Umbilical cord (tissue), 2 donors: ENCODE results near the gene TSSC4. TPM values are rescaled to one million over a fixed set of nuclear protein-coding genes. Genes with fewer than 3 reads are reported as not detected.

Experiments used
- DNase-seq: peaks from one replicate; pipeline ENCODE4 v3.0.0-alpha.2; 2015; ENCODE audit warnings: low spot score
- total RNA-seq: library from RNA; depleted of rRNA; stranded (reverse); fragments of >200 nt; gene quantifications from one replicate; pipeline ENCODE4 v1.2.3, GENCODE V29; 2014; ENCODE audit warnings: low replicate concordance; ENCODE audit not compliant: insufficient read depth

TSSC4 gene
- total RNA-seq, 1 donor from 2014 or later = 17.6 TPM

GRCh38 chr11:2386591-2386990 is 14.0 kb upstream of the TSSC4 start:
- DNase-seq = no peak

- DNase-seq = no peak
Observed at GRCh38 chr11:2387266-2387987, 13.1 kb upstream of the TSSC4 start.

- no peak for DNase-seq
Observed at GRCh38 chr11:2388431-2389376, 11.8 kb upstream of the TSSC4 start.

- DNase-seq = no peak
Observed at GRCh38 chr11:2389377-2390026, 11.0 kb upstream of the TSSC4 start.

GRCh38 chr11:2390091-2390724 is 10.3 kb upstream of the TSSC4 start:
- DNase-seq = no peak

GRCh38 chr11:2390725-2391151 is 9.8 kb upstream of the TSSC4 start:
- peak; percentile 69 for DNase-seq

GRCh38 chr11:2391181-2391975 is 9.2 kb upstream of the TSSC4 start:
- DNase-seq = no peak

GRCh38 chr11:2392241-2392959 is 8.2 kb upstream of the TSSC4 start:
- DNase-seq = no peak

- no peak for DNase-seq
Observed at GRCh38 chr11:2393111-2393868, 7.3 kb upstream of the TSSC4 start.

- no peak for DNase-seq
Observed at GRCh38 chr11:2393941-2394817, 6.4 kb upstream of the TSSC4 start.

GRCh38 chr11:2394818-2395105 is 5.8 kb upstream of the TSSC4 start:
- DNase-seq = no peak

GRCh38 chr11:2395211-2395730 is 5.3 kb upstream of the TSSC4 start:
- DNase-seq = no peak

- no peak for DNase-seq
Observed at GRCh38 chr11:2395856-2396255, 4.7 kb upstream of the TSSC4 start.

GRCh38 chr11:2396471-2396870 is 4.1 kb upstream of the TSSC4 start:
- DNase-seq = no peak

GRCh38 chr11:2397005-2397404 is 3.5 kb upstream of the TSSC4 start:
- no peak for DNase-seq

- no peak for DNase-seq
Observed at GRCh38 chr11:2398664-2399355, 1.7 kb upstream of the TSSC4 start.

- DNase-seq = no peak
Observed at GRCh38 chr11:2399488-2400068, 972 bp upstream of the TSSC4 start.
